ENCODE measurements around the gene STARD3.

DNA sequence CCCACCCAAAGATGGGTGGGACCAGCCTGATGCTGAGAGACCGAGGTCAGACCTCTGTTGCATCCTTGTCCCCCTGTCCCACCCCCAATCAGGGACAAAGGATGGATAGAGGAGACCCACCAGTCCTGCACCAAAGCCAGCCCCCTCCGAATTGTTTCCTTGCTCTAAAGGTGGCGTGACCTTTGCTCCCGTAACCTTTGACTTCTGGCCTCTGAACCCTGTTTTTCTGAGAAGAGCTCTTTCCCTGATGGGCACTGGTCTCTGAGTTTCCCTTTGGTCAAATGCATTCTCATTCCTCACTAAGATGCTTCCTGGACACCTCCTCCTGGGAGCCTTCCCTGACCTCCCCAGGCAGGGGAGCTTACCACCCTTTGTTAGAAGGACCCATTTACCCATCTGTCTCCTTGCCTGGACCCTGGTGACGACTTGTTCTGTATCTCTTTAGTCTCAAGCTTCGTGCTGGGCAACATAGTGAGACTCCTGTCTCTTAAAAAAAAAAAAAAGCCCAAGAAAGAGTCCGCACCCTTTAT is 23.9 kb upstream of the STARD3 start:
- TF ChIP-seq, protein P1, sequence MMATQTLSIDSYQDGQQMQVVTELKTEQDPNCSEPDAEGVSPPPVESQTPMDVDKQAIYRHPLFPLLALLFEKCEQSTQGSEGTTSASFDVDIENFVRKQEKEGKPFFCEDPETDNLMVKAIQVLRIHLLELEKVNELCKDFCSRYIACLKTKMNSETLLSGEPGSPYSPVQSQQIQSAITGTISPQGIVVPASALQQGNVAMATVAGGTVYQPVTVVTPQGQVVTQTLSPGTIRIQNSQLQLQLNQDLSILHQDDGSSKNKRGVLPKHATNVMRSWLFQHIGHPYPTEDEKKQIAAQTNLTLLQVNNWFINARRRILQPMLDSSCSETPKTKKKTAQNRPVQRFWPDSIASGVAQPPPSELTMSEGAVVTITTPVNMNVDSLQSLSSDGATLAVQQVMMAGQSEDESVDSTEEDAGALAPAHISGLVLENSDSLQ (IDR thresholded peaks at IDR 0.05), result no peak
- TF ChIP-seq FOXM1 (IDR thresholded peaks at IDR 0.05; ENCODE audit: borderline replicate concordance), result no peak

Measured in HEK293T (cell line).